NCI-H69 (cell line): ENCODE results near the gene SIMC1.
A peak's percentile ranks its signal among the peaks of the same experiment; 100 is the strongest.

ENCODE experiments used
- DNase-seq: peaks from one replicate; lab custom pipeline; 2025; lab: John Stamatoyannopoulos, UW

Gene SIMC1

GRCh38 chr5:176364765-176365350 is 126.6 kb downstream of the SIMC1 start:
- no peak for DNase-seq

- DNase-seq = peak; percentile 81
Observed at GRCh38 chr5:176365351-176366231, 127.4 kb downstream of the SIMC1 start, which contains the start of gene ARL10. Gene ARL10, plus strand, starts transcription at chr5:176365487. Its CDS starts 77 bp downstream, at chr5:176365564.

- no peak for DNase-seq
Observed at GRCh38 chr5:176366232-176366894, 128.1 kb downstream of the SIMC1 start.

- DNase-seq = no peak
Observed at GRCh38 chr5:176368726-176369125, 130.5 kb downstream of the SIMC1 start.

- no peak for DNase-seq
Observed at GRCh38 chr5:176369934-176370711, 131.9 kb downstream of the SIMC1 start.

- no peak for DNase-seq
Observed at GRCh38 chr5:176371621-176372539, 133.7 kb downstream of the SIMC1 start.

- no peak for DNase-seq
Observed at GRCh38 chr5:176373100-176373818, 135.0 kb downstream of the SIMC1 start.

GRCh38 chr5:176379881-176380280 is 141.7 kb downstream of the SIMC1 start:
- no peak for DNase-seq

- DNase-seq = no peak
Observed at GRCh38 chr5:176381423-176381822, 143.2 kb downstream of the SIMC1 start.

GRCh38 chr5:176381979-176382378 is 143.8 kb downstream of the SIMC1 start:
- DNase-seq = no peak

GRCh38 chr5:176382721-176383120 is 144.5 kb downstream of the SIMC1 start:
- no peak for DNase-seq

- no peak for DNase-seq
Observed at GRCh38 chr5:176383248-176383905, 145.2 kb downstream of the SIMC1 start.

- no peak for DNase-seq
Observed at GRCh38 chr5:176383961-176384360, 145.7 kb downstream of the SIMC1 start.

- no peak for DNase-seq
Observed at GRCh38 chr5:176384366-176384930, 146.2 kb downstream of the SIMC1 start.

- DNase-seq = no peak
Observed at GRCh38 chr5:176384991-176385390, 146.8 kb downstream of the SIMC1 start.

- no peak for DNase-seq
Observed at GRCh38 chr5:176386491-176386890, 148.3 kb downstream of the SIMC1 start.

GRCh38 chr5:176387384-176387925 is 149.2 kb downstream of the SIMC1 start:
- peak; percentile 29 for DNase-seq

- DNase-seq = peak; percentile 54
Observed at GRCh38 chr5:176388003-176388443, 149.8 kb downstream of the SIMC1 start.
